ENCODE measurements around the gene PRIMPOL. TPM values are rescaled to one million over a fixed set of nuclear protein-coding genes. Genes with fewer than 3 reads are reported as not detected.

The PRIMPOL gene
- total RNA-seq, 1 donor from 2014 or later: 9.8 TPM

Other genes starting within 250 kb of the PRIMPOL start
- gene IRF2, start 175.2 kb upstream of the PRIMPOL start, total RNA-seq: 35.3 TPM
- 19.7 TPM for gene CASP3, start 291 bp upstream of the PRIMPOL start, total RNA-seq
- 3.0 TPM for gene CENPU, start 84.4 kb downstream of the PRIMPOL start, total RNA-seq
- gene ACSL1, start 176.2 kb downstream of the PRIMPOL start, total RNA-seq: 1,386 TPM